ENCODE measurements around the gene CDKAL1. TPM values are rescaled to one million over a fixed set of nuclear protein-coding genes. Genes with fewer than 3 reads are reported as not detected.
A peak's percentile ranks its signal among the peaks of the same experiment; 100 is the strongest.

Gene CDKAL1
- total and polyA plus RNA-seq, 9 of the 15 experiments (the other 6 are each of a cell fraction or from before 2014, with no cell fraction given) = 11.2 to 36.3 (median 20.1) TPM

DNA sequence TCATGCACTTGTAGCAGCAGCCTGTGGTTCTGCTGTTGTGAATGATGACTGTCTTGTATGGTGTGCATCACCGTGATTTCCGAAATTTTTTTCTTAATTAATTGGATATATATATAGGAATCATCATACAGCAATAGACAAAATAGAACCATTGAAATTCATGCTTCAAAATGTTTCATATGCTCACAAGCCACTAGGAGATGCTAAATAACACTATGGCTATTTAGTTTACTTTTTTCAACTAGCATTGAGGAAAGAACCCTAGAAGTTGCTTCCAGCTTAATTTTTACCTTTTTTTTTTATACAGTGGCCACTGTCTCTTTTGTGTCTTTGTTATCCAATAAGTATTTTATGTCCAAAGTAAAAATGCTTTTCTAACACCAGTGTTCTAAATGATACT, 485.4 kb downstream of the CDKAL1 start:
- POLR2A ChIA-PET = no interaction called here
- BruUV-seq (replicated peaks) = no TSS peak

More for the DNA sequence above, 485.4 kb downstream of the CDKAL1 start:
- Histone ChIP-seq H3K27me3 (ENCODE audit: control insufficient read depth in 2 of 2, insufficient read depth in 2 of 2, low read length in 2 of 2) (no peaks in the 10 kb centered on the region), H3K4me1 (replicated peaks in 1 of 2; ENCODE audit: control insufficient read depth in 2 of 2, insufficient read depth in 2 of 2, low read length in 2 of 2) (peaks cover 0 to 2% of the 10 kb centered on the region in 2 experiments; a peak in 1 of 5 replicates), H3K4me2 (ENCODE audit: insufficient read depth, low read length) (no peak overlapping the region), H3K36me3 (ENCODE audit: control insufficient read depth, insufficient read depth, low read length) (no peaks in the 10 kb centered on the region), H3K79me2 (ENCODE audit: control insufficient read depth, insufficient read depth, low read length) (no peaks in the 10 kb centered on the region), H2AFZ (ENCODE audit: low read depth, low read length) (no peak overlapping the region), H4K20me1 (replicated peaks; ENCODE audit: control insufficient read depth, insufficient read depth, low read length) (no peaks in the 10 kb centered on the region), H3K9me1 (ENCODE audit: control insufficient read depth, insufficient read depth, low read length) (no peaks in the 10 kb centered on the region), H3K9ac (ENCODE audit: insufficient read depth in 1 of 2, low read depth in 2 of 2, low read length in 2 of 2) (no peak overlapping the region), H3K9me3 (replicated peaks; ENCODE audit: control insufficient read depth, insufficient read depth, low read depth, low read length) (no peaks in the 10 kb centered on the region), H3K4me3 (no peak overlapping the region), H3K27ac (ENCODE audit: extremely low read depth, low read depth, low read length) (no peak overlapping the region)
- ATAC-seq = no peak
- in situ Hi-C loops (cut with MboI) (no loop called here), intact Hi-C loops (cut with micrococcal nuclease) (no loop called here)
- CTCF ChIA-PET (ENCODE audit: low intra/inter-chr PET ratio) = interaction anchor here (0.6 kb wide), 1 partner anchor 456 kb away, joined by 3 read pairs; no protein-coding TSS in a partner anchor
- TF ChIP-seq ZNF274 (IDR thresholded peaks at IDR 0.05; ENCODE audit: borderline replicate concordance, low read depth, low read length) = no peak
- TF ChIP-seq, protein P1, sequence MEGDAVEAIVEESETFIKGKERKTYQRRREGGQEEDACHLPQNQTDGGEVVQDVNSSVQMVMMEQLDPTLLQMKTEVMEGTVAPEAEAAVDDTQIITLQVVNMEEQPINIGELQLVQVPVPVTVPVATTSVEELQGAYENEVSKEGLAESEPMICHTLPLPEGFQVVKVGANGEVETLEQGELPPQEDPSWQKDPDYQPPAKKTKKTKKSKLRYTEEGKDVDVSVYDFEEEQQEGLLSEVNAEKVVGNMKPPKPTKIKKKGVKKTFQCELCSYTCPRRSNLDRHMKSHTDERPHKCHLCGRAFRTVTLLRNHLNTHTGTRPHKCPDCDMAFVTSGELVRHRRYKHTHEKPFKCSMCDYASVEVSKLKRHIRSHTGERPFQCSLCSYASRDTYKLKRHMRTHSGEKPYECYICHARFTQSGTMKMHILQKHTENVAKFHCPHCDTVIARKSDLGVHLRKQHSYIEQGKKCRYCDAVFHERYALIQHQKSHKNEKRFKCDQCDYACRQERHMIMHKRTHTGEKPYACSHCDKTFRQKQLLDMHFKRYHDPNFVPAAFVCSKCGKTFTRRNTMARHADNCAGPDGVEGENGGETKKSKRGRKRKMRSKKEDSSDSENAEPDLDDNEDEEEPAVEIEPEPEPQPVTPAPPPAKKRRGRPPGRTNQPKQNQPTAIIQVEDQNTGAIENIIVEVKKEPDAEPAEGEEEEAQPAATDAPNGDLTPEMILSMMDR (IDR thresholded peaks at IDR 0.05 in 2 of 3, conservative IDR thresholded peaks at IDR 0.05 in 1 of 3; ENCODE audit: insufficient read depth in 2 of 3, low read depth in 1 of 3, low read length in 3 of 3) = peak in 1 of 3 experiments; percentile 19; a peak in 1 of 6 replicates
- 18% methylated on average over 2 of the region's 2 CpGs for WGBS (ENCODE audit: insufficient coverage, low coverage, missing lambda C conversion rate)
- DNase-seq (ENCODE audit: extremely low read depth in 1 of 4, low spot score in 3 of 4) = no peak
- no peak for FAIRE-seq

Data from K562 (cell line).